Suprapubic skin (tissue), 4 donors: ENCODE results near the gene ADGRE3.

Source experiments
- POLR2A ChIP-seq, 2 donors: fragments of 450-650 bp; IDR thresholded peaks; one replicate each; pipeline ENCODE4 v1.6.1; 2017; ENCODE audit warnings: antibody characterized with exemption in 2 of 2, mild to moderate bottlenecking in 2 of 2, moderate library complexity in 2 of 2
- POLR2AphosphoS5 ChIP-seq, 3 donors: sonication (generic); formaldehyde crosslinking; IDR thresholded peaks; one replicate each; pipeline ENCODE4 v1.6.1; 2017; ENCODE audit warnings: antibody characterized with exemption in 3 of 3
- TF ChIP-seq, protein P1 (sequence below), 2 donors: fragments of 200-600 bp in 1 of 2; fragments of 450-650 bp in 1 of 2; sonication (generic) in 1 of 2; IDR thresholded peaks; one replicate each; pipeline ENCODE4 v1.5.1; 2016 to 2019; ENCODE audit warnings: antibody characterized with exemption in 2 of 2, mild to moderate bottlenecking in 1 of 2, moderate library complexity in 1 of 2

DNA sequence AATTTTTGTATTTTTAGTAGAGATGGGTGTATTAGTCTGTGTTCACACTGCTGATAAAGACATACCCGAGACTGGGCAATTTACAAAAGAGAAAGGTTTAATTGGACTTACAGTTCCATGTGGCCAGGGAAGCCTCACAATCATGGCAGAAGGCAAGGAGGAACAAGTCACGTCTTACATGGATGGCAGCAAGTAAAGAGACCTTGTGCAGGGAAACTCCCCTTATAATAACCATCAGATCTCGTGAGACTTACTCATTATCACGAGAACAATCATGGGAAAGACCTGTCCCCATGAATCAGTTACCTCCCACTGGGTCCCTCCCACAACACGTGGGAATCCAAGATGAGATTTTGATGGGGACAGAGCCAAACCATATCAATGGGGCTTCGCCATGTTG lies 29.8 kb upstream of the ADGRE3 start:
- TF ChIP-seq, protein P1, sequence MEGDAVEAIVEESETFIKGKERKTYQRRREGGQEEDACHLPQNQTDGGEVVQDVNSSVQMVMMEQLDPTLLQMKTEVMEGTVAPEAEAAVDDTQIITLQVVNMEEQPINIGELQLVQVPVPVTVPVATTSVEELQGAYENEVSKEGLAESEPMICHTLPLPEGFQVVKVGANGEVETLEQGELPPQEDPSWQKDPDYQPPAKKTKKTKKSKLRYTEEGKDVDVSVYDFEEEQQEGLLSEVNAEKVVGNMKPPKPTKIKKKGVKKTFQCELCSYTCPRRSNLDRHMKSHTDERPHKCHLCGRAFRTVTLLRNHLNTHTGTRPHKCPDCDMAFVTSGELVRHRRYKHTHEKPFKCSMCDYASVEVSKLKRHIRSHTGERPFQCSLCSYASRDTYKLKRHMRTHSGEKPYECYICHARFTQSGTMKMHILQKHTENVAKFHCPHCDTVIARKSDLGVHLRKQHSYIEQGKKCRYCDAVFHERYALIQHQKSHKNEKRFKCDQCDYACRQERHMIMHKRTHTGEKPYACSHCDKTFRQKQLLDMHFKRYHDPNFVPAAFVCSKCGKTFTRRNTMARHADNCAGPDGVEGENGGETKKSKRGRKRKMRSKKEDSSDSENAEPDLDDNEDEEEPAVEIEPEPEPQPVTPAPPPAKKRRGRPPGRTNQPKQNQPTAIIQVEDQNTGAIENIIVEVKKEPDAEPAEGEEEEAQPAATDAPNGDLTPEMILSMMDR (IDR thresholded peaks at IDR 0.05) = no peak
- no peak for TF ChIP-seq POLR2A (IDR thresholded peaks at IDR 0.05)
- TF ChIP-seq POLR2AphosphoS5 (IDR thresholded peaks at IDR 0.05) = no peak
